ENCODE results near the gene PIK3R3. TPM values are rescaled to one million over a fixed set of nuclear protein-coding genes. Genes with fewer than 3 reads are reported as not detected.

Gene PIK3R3
- total and polyA plus RNA-seq, 9 of the 15 experiments (the other 6 are each of a cell fraction or from before 2014, with no cell fraction given): 1.4 to 7.7 (median 4.6) TPM

DNA sequence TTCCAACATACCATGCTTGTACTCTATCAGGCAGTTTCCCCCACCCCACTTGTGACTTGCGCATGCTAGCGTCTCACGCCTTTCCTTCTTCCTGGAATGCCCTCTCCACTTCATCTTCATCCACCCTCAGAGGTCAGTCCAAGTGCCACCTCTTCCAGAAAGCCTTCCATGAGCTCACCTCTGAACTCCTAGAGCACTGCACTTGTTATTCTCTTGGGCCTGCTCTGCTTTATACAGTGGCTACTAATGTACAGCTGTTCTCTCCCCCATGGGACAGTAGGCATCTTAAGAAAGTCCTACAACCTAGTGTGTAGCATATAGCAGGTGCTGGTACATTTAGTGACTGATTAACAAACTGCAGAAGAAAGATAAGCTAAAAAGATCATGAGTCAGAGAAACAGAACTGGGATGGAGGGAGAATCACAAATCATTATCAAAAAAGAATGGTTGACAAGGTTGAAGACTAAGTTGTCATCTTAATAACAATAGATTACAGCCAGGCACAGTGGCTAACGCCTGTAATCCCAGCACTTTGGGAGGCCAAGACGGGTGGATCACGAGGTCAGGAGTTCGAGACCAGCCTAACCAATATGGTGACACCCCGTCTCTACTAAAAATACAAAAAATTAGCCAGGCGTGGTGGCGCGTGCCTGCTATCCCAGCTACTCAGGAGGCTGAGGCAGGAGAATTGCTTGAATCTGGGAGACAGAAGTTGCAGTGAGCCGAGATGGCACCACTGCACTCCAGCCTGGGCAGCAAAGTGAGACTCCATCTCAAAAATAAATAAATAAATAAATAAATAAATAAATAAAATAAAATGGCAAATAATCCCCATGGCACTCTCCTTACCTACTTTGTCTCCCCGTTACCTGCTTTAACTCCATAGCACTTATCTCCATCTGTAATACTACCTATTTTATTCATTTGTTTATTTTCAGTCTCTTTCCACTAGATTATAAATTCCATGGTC, 26.2 kb upstream of the PIK3R3 start (continued):
- TF ChIP-seq, protein P1, sequence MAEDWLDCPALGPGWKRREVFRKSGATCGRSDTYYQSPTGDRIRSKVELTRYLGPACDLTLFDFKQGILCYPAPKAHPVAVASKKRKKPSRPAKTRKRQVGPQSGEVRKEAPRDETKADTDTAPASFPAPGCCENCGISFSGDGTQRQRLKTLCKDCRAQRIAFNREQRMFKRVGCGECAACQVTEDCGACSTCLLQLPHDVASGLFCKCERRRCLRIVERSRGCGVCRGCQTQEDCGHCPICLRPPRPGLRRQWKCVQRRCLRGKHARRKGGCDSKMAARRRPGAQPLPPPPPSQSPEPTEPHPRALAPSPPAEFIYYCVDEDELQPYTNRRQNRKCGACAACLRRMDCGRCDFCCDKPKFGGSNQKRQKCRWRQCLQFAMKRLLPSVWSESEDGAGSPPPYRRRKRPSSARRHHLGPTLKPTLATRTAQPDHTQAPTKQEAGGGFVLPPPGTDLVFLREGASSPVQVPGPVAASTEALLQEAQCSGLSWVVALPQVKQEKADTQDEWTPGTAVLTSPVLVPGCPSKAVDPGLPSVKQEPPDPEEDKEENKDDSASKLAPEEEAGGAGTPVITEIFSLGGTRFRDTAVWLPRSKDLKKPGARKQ (CRISPR knock-in tag; IDR thresholded peaks at IDR 0.05): no peak
- TF ChIP-seq RUNX1 (IDR thresholded peaks at IDR 0.05; ENCODE audit: low read depth): no peak
- TF ChIP-seq, protein P2, sequence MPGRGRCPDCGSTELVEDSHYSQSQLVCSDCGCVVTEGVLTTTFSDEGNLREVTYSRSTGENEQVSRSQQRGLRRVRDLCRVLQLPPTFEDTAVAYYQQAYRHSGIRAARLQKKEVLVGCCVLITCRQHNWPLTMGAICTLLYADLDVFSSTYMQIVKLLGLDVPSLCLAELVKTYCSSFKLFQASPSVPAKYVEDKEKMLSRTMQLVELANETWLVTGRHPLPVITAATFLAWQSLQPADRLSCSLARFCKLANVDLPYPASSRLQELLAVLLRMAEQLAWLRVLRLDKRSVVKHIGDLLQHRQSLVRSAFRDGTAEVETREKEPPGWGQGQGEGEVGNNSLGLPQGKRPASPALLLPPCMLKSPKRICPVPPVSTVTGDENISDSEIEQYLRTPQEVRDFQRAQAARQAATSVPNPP (IDR thresholded peaks at IDR 0.05; ENCODE audit: borderline replicate concordance, insufficient read depth, insufficient read length): no peak
- TF ChIP-seq ZNF197 (CRISPR knock-in tag; IDR thresholded peaks at IDR 0.05; ENCODE audit: low read depth): peak; percentile 96; the same call in 1 of the 2 replicates
- no peak for TF ChIP-seq ETV6 (IDR thresholded peaks at IDR 0.05; ENCODE audit: borderline replicate concordance in 1 of 2, low read depth in 2 of 2, low read length in 1 of 2)
- TF ChIP-seq ETV6 (CRISPR knock-in tag; IDR thresholded peaks at IDR 0.05; ENCODE audit: borderline replicate concordance): no peak
- TF ChIP-seq RCOR1 (IDR thresholded peaks at IDR 0.05; ENCODE audit: borderline replicate concordance in 1 of 2, low read depth in 2 of 2, low read length in 2 of 2): peak; percentile 88 to 97
- no peak for TF ChIP-seq NR4A1 (CRISPR knock-in tag; IDR thresholded peaks at IDR 0.05)
- TF ChIP-seq NR4A1 (tag; IDR thresholded peaks at IDR 0.05): peak; percentile 73
- TF ChIP-seq, protein P3, sequence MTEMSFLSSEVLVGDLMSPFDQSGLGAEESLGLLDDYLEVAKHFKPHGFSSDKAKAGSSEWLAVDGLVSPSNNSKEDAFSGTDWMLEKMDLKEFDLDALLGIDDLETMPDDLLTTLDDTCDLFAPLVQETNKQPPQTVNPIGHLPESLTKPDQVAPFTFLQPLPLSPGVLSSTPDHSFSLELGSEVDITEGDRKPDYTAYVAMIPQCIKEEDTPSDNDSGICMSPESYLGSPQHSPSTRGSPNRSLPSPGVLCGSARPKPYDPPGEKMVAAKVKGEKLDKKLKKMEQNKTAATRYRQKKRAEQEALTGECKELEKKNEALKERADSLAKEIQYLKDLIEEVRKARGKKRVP (CRISPR knock-in tag; IDR thresholded peaks at IDR 0.05): peak; percentile 60; the same call in 1 of the 2 replicates
- TF ChIP-seq, protein P4, sequence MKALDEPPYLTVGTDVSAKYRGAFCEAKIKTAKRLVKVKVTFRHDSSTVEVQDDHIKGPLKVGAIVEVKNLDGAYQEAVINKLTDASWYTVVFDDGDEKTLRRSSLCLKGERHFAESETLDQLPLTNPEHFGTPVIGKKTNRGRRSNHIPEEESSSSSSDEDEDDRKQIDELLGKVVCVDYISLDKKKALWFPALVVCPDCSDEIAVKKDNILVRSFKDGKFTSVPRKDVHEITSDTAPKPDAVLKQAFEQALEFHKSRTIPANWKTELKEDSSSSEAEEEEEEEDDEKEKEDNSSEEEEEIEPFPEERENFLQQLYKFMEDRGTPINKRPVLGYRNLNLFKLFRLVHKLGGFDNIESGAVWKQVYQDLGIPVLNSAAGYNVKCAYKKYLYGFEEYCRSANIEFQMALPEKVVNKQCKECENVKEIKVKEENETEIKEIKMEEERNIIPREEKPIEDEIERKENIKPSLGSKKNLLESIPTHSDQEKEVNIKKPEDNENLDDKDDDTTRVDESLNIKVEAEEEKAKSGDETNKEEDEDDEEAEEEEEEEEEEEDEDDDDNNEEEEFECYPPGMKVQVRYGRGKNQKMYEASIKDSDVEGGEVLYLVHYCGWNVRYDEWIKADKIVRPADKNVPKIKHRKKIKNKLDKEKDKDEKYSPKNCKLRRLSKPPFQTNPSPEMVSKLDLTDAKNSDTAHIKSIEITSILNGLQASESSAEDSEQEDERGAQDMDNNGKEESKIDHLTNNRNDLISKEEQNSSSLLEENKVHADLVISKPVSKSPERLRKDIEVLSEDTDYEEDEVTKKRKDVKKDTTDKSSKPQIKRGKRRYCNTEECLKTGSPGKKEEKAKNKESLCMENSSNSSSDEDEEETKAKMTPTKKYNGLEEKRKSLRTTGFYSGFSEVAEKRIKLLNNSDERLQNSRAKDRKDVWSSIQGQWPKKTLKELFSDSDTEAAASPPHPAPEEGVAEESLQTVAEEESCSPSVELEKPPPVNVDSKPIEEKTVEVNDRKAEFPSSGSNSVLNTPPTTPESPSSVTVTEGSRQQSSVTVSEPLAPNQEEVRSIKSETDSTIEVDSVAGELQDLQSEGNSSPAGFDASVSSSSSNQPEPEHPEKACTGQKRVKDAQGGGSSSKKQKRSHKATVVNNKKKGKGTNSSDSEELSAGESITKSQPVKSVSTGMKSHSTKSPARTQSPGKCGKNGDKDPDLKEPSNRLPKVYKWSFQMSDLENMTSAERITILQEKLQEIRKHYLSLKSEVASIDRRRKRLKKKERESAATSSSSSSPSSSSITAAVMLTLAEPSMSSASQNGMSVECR (CRISPR knock-in tag; IDR thresholded peaks at IDR 0.05): no peak
- peak; percentile 94; the same call in 1 of the 2 replicates for TF ChIP-seq ZNF644 (tag; IDR thresholded peaks at IDR 0.05; ENCODE audit: low read depth)
- peak; percentile 77 for TF ChIP-seq PYGO2 (tag; IDR thresholded peaks at IDR 0.05)
- no peak for TF ChIP-seq HNRNPH1 (optimal IDR thresholded peaks at IDR 0.05; ENCODE audit: low read depth, low read length)
- TF ChIP-seq ZBTB8A (IDR thresholded peaks at IDR 0.05; ENCODE audit: partially characterized antibody): no peak

Data from K562 (cell line).